Measurements from ENCODE around the gene ST8SIA4.

The ST8SIA4 gene

DNA sequence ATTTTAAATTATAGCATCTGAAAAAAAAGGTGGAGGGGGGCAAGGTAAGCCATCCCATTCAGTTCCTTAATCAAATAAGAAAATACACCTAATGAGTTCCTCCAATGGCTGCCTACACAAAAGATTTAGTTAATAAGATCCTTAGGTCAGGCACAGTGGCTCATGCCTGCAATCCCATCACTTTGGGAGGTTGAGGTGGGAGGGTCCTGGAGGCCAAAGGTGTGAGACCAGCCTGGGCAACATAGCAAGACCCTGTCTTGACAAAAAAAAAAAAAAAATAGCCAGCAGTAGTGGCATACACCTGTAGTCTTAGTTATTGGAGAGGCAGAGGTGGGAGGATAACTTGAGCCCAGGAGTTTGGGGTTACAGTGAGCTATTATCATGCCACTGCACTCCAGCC lies 78.4 kb downstream of the ST8SIA4 start:
- TF ChIP-seq POLR2A (IDR thresholded peaks at IDR 0.05; ENCODE audit: extremely low read depth, insufficient read length) (no peak), MYC (IDR thresholded peaks at IDR 0.05; ENCODE audit: low read depth, low read length) (no peak)
- TF ChIP-seq, protein P1, sequence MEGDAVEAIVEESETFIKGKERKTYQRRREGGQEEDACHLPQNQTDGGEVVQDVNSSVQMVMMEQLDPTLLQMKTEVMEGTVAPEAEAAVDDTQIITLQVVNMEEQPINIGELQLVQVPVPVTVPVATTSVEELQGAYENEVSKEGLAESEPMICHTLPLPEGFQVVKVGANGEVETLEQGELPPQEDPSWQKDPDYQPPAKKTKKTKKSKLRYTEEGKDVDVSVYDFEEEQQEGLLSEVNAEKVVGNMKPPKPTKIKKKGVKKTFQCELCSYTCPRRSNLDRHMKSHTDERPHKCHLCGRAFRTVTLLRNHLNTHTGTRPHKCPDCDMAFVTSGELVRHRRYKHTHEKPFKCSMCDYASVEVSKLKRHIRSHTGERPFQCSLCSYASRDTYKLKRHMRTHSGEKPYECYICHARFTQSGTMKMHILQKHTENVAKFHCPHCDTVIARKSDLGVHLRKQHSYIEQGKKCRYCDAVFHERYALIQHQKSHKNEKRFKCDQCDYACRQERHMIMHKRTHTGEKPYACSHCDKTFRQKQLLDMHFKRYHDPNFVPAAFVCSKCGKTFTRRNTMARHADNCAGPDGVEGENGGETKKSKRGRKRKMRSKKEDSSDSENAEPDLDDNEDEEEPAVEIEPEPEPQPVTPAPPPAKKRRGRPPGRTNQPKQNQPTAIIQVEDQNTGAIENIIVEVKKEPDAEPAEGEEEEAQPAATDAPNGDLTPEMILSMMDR (IDR thresholded peaks at IDR 0.05; ENCODE audit: low read depth, low read length), result no peak
- TF ChIP-seq, protein P2, sequence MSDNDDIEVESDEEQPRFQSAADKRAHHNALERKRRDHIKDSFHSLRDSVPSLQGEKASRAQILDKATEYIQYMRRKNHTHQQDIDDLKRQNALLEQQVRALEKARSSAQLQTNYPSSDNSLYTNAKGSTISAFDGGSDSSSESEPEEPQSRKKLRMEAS (IDR thresholded peaks at IDR 0.05; ENCODE audit: low read depth, low read length), result no peak
- DNase-seq (ENCODE audit: low read depth), result no peak
- H3K4me3 ChIP-seq (ENCODE audit: low read depth, low read length), result no peak overlapping the region

DNA sequence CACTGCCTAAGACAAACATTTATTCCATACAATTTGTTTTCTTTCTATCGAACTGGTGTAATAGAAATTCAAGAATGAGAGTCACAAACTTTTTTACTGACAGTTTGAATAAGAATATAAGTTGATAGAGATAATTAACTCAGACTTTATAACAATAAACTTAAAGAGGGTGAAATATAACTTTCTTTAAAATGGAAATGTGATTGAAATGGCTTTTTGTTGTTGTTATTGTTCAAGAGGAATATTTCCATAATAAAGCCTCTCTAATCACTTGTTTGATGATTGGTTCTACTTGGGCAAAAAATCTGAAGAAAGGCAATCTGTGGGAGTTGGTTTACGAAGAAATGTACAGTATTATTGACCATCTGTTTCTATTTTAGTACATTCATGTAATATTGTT lies 79.3 kb downstream of the ST8SIA4 start:
- no peak for TF ChIP-seq MYC (IDR thresholded peaks at IDR 0.05; ENCODE audit: low read depth, low read length)
- TF ChIP-seq POLR2A (IDR thresholded peaks at IDR 0.05; ENCODE audit: extremely low read depth, insufficient read length), result no peak
- TF ChIP-seq, protein P2 (IDR thresholded peaks at IDR 0.05; ENCODE audit: low read depth, low read length), result no peak
- TF ChIP-seq, protein P1 (IDR thresholded peaks at IDR 0.05; ENCODE audit: low read depth, low read length), result no peak
- H3K4me3 ChIP-seq (ENCODE audit: low read depth, low read length), result no peak overlapping the region
- DNase-seq (ENCODE audit: low read depth), result no peak

DNA sequence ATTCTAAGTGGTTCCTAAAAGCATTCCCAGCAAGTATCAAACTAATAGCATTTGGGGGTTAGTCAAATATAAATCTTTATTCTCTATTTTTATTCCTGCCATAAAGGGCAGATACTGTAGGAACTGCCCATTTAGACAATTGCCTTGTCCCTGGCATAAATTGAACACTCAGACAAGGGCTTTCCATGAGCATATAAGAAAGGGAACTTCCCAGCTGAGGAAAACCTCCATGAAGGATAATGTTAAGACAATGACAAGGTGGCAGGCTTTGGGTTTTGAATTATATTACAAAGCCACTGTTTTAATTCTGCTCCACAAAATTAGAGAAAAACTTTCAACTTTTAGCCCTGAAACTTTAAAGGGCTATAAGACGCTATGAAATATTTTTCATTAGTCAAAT lies 81.3 kb downstream of the ST8SIA4 start:
- DNase-seq (ENCODE audit: low read depth), result no peak
- no peak overlapping the region for H3K4me3 ChIP-seq (ENCODE audit: low read depth, low read length)
- TF ChIP-seq POLR2A (IDR thresholded peaks at IDR 0.05; ENCODE audit: extremely low read depth, insufficient read length) (no peak), MYC (IDR thresholded peaks at IDR 0.05; ENCODE audit: low read depth, low read length) (no peak)
- TF ChIP-seq, protein P2 (IDR thresholded peaks at IDR 0.05; ENCODE audit: low read depth, low read length), result no peak
- TF ChIP-seq, protein P1 (IDR thresholded peaks at IDR 0.05; ENCODE audit: low read depth, low read length), result no peak

DNA sequence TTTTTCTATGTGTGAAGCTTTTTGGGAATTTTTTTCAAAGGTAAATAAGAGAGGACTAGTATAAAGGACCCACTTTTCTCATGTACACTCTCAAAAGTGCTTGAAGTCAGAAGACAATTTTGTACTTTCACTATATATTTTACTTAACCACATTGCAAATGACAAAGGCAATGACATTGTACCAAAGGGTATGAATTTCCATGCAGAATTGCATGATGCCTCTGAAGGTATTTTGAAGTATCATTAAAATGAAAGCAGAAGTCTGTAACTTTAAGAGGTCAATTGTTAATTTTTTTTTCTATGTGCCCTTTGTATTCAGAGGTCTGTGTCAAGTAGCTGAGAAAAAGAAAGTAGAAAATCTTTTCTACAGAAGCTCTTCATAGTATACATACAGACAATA lies 84.7 kb downstream of the ST8SIA4 start:
- DNase-seq (ENCODE audit: low read depth), result no peak
- no peak for TF ChIP-seq MYC (IDR thresholded peaks at IDR 0.05; ENCODE audit: low read depth, low read length)
- TF ChIP-seq, protein P2 (IDR thresholded peaks at IDR 0.05; ENCODE audit: low read depth, low read length), result no peak
- no peak for TF ChIP-seq POLR2A (IDR thresholded peaks at IDR 0.05; ENCODE audit: extremely low read depth, insufficient read length)
- TF ChIP-seq, protein P1 (IDR thresholded peaks at IDR 0.05; ENCODE audit: low read depth, low read length), result no peak
- no peak overlapping the region for H3K4me3 ChIP-seq (ENCODE audit: low read depth, low read length)

DNA sequence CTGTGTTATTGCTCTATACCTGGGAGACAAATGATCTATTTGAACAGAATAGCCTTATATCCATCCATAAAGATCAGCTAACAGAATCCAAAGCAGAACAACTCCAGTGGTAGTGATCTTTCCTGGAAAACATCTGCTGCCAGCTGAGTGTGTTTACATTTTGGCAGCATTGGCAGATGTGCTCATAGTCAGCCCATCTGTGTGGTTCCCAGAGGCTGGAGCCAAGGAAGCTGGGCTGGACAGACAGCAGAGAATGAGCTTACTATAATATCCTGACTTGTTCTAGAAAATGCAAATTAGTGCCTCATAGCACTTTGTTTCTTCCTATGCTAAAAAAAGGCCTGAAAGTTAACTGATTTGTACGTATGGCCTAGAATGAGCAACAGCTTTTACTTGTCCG lies 99.7 kb downstream of the ST8SIA4 start:
- DNase-seq (ENCODE audit: low read depth), result no peak
- TF ChIP-seq, protein P1 (IDR thresholded peaks at IDR 0.05; ENCODE audit: low read depth, low read length), result no peak
- TF ChIP-seq MYC (IDR thresholded peaks at IDR 0.05; ENCODE audit: low read depth, low read length), result no peak
- TF ChIP-seq POLR2A (IDR thresholded peaks at IDR 0.05; ENCODE audit: extremely low read depth, insufficient read length), result no peak
- TF ChIP-seq, protein P2 (IDR thresholded peaks at IDR 0.05; ENCODE audit: low read depth, low read length), result no peak
- H3K4me3 ChIP-seq (ENCODE audit: low read depth, low read length), result no peak overlapping the region

DNA sequence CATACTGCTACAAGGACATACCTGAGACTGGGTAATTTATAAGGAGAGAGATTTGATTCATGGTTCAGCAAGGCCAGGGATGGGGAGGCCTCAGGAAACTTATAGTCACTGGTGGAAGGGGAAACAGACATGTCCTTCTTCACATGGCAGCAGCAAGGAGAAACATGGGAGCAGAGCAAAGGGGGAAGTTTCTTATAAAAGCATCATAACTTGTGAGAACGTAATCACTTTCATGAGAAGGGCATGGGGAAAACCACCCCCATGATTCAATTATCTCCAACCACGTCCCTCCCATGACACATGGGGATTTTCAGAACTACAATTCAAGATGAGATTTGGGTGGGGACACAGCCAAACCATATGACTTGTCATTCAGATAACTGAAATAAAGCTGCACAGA lies 100.9 kb downstream of the ST8SIA4 start:
- no peak overlapping the region for H3K4me3 ChIP-seq (ENCODE audit: low read depth, low read length)
- TF ChIP-seq, protein P1 (IDR thresholded peaks at IDR 0.05; ENCODE audit: low read depth, low read length), result no peak
- TF ChIP-seq POLR2A (IDR thresholded peaks at IDR 0.05; ENCODE audit: extremely low read depth, insufficient read length) (no peak), MYC (IDR thresholded peaks at IDR 0.05; ENCODE audit: low read depth, low read length) (no peak)
- TF ChIP-seq, protein P2 (IDR thresholded peaks at IDR 0.05; ENCODE audit: low read depth, low read length), result no peak
- no peak for DNase-seq (ENCODE audit: low read depth)
